ENCODE measurements around the gene TECPR2. TPM values are rescaled to one million over a fixed set of nuclear protein-coding genes. Genes with fewer than 3 reads are reported as not detected.

The TECPR2 gene
- total and polyA plus RNA-seq, 2 of the 13 experiments (the other 11 are each of a cell fraction or from before 2014, with no cell fraction given) = 3.5 to 5.7 TPM

DNA sequence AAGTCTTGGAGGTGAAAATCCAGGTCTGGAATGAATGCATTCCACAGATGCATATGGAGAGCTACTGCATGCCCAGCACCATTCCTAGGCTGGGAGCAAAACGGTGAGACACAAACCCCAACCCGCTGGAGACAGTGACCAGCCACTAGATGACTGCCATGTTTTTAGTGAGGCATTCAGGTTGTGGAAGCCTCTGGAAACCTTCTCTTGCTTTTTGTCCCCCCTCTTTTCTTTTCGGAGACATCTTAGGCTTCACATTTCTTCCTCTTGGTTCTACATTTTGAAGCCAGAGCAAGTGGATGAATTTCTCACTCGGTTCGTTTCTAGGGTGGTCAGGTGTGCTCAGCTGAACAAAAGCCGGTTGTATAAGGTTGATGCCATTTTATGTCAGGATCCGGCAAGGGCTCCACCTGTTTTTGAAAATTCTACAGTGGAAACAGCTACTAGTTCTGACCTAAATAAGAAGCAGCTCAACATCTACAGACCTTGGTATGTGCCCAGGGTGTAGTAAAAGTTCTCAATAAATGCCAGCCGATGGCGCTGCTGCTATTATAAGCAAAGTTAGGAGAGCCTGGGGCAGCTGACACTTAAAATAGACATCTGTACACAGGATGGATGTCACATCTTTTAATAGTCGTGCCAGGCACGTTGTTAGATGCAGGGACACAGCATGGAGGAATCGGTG is 45.0 kb upstream of the TECPR2 start (continued):
- TF ChIP-seq, protein P1, sequence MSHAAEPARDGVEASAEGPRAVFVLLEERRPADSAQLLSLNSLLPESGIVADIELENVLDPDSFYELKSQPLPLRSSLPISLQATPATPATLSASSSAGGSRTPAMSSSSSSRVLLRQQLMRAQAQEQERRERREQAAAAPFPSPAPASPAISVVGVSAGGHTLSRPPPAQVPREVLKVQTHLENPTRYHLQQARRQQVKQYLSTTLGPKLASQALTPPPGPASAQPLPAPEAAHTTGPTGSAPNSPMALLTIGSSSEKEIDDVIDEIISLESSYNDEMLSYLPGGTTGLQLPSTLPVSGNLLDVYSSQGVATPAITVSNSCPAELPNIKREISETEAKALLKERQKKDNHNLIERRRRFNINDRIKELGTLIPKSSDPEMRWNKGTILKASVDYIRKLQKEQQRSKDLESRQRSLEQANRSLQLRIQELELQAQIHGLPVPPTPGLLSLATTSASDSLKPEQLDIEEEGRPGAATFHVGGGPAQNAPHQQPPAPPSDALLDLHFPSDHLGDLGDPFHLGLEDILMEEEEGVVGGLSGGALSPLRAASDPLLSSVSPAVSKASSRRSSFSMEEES (CRISPR knock-in tag; IDR thresholded peaks at IDR 0.05) = 0 out of 2 replicates have a peak, but pooled peaks have one; percentile 15
- 0 out of 2 replicates have a peak, but pooled peaks have one; percentile 34 for TF ChIP-seq PPARG (CRISPR knock-in tag; conservative IDR thresholded peaks at IDR 0.05)
- TF ChIP-seq, protein P2, sequence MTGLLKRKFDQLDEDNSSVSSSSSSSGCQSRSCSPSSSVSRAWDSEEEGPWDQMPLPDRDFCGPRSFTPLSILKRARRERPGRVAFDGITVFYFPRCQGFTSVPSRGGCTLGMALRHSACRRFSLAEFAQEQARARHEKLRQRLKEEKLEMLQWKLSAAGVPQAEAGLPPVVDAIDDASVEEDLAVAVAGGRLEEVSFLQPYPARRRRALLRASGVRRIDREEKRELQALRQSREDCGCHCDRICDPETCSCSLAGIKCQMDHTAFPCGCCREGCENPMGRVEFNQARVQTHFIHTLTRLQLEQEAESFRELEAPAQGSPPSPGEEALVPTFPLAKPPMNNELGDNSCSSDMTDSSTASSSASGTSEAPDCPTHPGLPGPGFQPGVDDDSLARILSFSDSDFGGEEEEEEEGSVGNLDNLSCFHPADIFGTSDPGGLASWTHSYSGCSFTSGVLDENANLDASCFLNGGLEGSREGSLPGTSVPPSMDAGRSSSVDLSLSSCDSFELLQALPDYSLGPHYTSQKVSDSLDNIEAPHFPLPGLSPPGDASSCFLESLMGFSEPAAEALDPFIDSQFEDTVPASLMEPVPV (CRISPR knock-in tag; IDR thresholded peaks at IDR 0.05) = peak; percentile 30; the same call in 1 of the 2 replicates
- TF ChIP-seq, protein P3, sequence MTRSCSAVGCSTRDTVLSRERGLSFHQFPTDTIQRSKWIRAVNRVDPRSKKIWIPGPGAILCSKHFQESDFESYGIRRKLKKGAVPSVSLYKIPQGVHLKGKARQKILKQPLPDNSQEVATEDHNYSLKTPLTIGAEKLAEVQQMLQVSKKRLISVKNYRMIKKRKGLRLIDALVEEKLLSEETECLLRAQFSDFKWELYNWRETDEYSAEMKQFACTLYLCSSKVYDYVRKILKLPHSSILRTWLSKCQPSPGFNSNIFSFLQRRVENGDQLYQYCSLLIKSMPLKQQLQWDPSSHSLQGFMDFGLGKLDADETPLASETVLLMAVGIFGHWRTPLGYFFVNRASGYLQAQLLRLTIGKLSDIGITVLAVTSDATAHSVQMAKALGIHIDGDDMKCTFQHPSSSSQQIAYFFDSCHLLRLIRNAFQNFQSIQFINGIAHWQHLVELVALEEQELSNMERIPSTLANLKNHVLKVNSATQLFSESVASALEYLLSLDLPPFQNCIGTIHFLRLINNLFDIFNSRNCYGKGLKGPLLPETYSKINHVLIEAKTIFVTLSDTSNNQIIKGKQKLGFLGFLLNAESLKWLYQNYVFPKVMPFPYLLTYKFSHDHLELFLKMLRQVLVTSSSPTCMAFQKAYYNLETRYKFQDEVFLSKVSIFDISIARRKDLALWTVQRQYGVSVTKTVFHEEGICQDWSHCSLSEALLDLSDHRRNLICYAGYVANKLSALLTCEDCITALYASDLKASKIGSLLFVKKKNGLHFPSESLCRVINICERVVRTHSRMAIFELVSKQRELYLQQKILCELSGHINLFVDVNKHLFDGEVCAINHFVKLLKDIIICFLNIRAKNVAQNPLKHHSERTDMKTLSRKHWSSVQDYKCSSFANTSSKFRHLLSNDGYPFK (CRISPR knock-in tag; IDR thresholded peaks at IDR 0.05; ENCODE audit: borderline replicate concordance) = peak; percentile 100
- peak; percentile 9; the same call in 1 of the 2 replicates for TF ChIP-seq TGIF2 (CRISPR knock-in tag; IDR thresholded peaks at IDR 0.05)
- peak; percentile 86 for TF ChIP-seq YY1 (IDR thresholded peaks at IDR 0.05; ENCODE audit: insufficient read depth, insufficient replicate concordance, low read depth, low read length)
- TF ChIP-seq, protein P4, sequence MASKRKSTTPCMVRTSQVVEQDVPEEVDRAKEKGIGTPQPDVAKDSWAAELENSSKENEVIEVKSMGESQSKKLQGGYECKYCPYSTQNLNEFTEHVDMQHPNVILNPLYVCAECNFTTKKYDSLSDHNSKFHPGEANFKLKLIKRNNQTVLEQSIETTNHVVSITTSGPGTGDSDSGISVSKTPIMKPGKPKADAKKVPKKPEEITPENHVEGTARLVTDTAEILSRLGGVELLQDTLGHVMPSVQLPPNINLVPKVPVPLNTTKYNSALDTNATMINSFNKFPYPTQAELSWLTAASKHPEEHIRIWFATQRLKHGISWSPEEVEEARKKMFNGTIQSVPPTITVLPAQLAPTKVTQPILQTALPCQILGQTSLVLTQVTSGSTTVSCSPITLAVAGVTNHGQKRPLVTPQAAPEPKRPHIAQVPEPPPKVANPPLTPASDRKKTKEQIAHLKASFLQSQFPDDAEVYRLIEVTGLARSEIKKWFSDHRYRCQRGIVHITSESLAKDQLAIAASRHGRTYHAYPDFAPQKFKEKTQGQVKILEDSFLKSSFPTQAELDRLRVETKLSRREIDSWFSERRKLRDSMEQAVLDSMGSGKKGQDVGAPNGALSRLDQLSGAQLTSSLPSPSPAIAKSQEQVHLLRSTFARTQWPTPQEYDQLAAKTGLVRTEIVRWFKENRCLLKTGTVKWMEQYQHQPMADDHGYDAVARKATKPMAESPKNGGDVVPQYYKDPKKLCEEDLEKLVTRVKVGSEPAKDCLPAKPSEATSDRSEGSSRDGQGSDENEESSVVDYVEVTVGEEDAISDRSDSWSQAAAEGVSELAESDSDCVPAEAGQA (IDR thresholded peaks at IDR 0.05; ENCODE audit: low read depth) = 0 out of 2 replicates have a peak, but pooled peaks have one; percentile 17
- TF ChIP-seq, protein P4 (CRISPR knock-in tag; IDR thresholded peaks at IDR 0.05; ENCODE audit: borderline replicate concordance) = no peak
